IMR-90 (cell line): ENCODE data around the gene MS4A6A. TPM values are rescaled to one million over a fixed set of nuclear protein-coding genes. Genes with fewer than 3 reads are reported as not detected.

Experiments used
- ATAC-seq: fragments of 200-7000 bp; cut with Tn5 transposase; 2 replicates; pipeline ENCODE4 v1.9.1; 2020; ENCODE audit warnings: low read depth, mild to moderate bottlenecking, moderate library complexity
- BruUV-seq: library from RNA; stranded (reverse); fragments of 400-500 nt; replicated peaks from 2 replicates; lab custom pipeline; 2021; lab: Mats Ljungman, UMichigan
- CTCF ChIA-PET: fragments of 300-600 bp; formaldehyde crosslinking; extraction: SDS; loops from one replicate; lab custom pipeline; 2021; ENCODE audit warnings: antibody characterized with exemption; lab: Yijun Ruan, JAX
- POLR2A ChIA-PET: fragments of 300-600 bp; sonication (Branson Sonifier 250); formaldehyde crosslinking; loops from one replicate; lab custom pipeline; 2022; ENCODE audit warnings: antibody characterized with exemption; ENCODE audit not compliant: unreplicated experiment; lab: Charles Lee
- DNase-seq: peaks from one replicate; pipeline ENCODE4 v3.0.0; 2013
- H2AFZ ChIP-seq: replicated peaks from 2 replicates; pipeline ENCODE3; 2013; ENCODE audit warnings: low read length, mild to moderate bottlenecking; ENCODE audit not compliant: poor library complexity
- H2AK5ac ChIP-seq: 2 replicates; pipeline ENCODE4 v1.6.1; 2013; ENCODE audit warnings: low read depth, low read length, inconsistent platforms
- H2AK9ac ChIP-seq: replicated peaks from 2 replicates; pipeline ENCODE3; 2013; ENCODE audit warnings: mild to moderate bottlenecking, low read depth, low read length, moderate library complexity; ENCODE audit not compliant: poor library complexity
- H2BK120ac ChIP-seq: 2 replicates; pipeline ENCODE4 v1.6.1; 2013; ENCODE audit warnings: low read depth, low read length, inconsistent platforms
- H2BK15ac ChIP-seq: 3 replicates; pipeline ENCODE4 v1.6.1; 2013; ENCODE audit warnings: low read depth, low read length, inconsistent platforms
- H2BK20ac ChIP-seq: 2 replicates; pipeline ENCODE4 v1.6.1; 2013; ENCODE audit warnings: low read depth, mild to moderate bottlenecking, inconsistent platforms, low read length, moderate library complexity
- H2BK5ac ChIP-seq: 2 replicates; pipeline ENCODE4 v1.6.1; 2013; ENCODE audit warnings: mild to moderate bottlenecking, low read depth, low read length, inconsistent platforms; ENCODE audit not compliant: poor library complexity, severe bottlenecking
- H3K14ac ChIP-seq: replicated peaks from 2 replicates; pipeline ENCODE4 v1.6.1; 2013; ENCODE audit warnings: low read depth, low read length, inconsistent platforms
- H3K18ac ChIP-seq: 2 replicates; pipeline ENCODE4 v1.6.1; 2013; ENCODE audit warnings: low read depth, low read length, control low read depth
- H3K23ac ChIP-seq: 2 replicates; pipeline ENCODE4 v1.6.1; 2013; ENCODE audit warnings: low read depth, low read length, inconsistent platforms
- H3K27ac ChIP-seq: 2 replicates; pipeline ENCODE4 v1.5.1; 2013; ENCODE audit warnings: mild to moderate bottlenecking, control low read depth, low read length; ENCODE audit not compliant: insufficient read depth
- H3K27me3 ChIP-seq: 2 replicates; pipeline ENCODE4 v1.6.1; 2013; ENCODE audit warnings: low read length; ENCODE audit not compliant: control insufficient read depth, insufficient read depth
- H3K36me3 ChIP-seq: 2 replicates; pipeline ENCODE4 v1.6.1; 2013; ENCODE audit warnings: low read length, mixed read lengths; ENCODE audit not compliant: control insufficient read depth, insufficient read depth
- H3K4ac ChIP-seq: 2 replicates; pipeline ENCODE4 v1.6.1; 2013; ENCODE audit warnings: low read depth, low read length, inconsistent platforms
- H3K4me1 ChIP-seq: 2 replicates; pipeline ENCODE4 v1.6.1; 2013; ENCODE audit warnings: low read length, mixed read lengths; ENCODE audit not compliant: control insufficient read depth, insufficient read depth
- H3K4me2 ChIP-seq: 2 replicates; pipeline ENCODE4 v1.6.1; 2013; ENCODE audit warnings: low read depth, mild to moderate bottlenecking, control low read depth, low read length, moderate library complexity
- H3K4me3 ChIP-seq: 2 replicates; pipeline ENCODE4 v1.5.1; 2013; ENCODE audit warnings: low read depth, mild to moderate bottlenecking, control low read depth, low read length, moderate library complexity; ENCODE audit not compliant: insufficient read depth
- H3K56ac ChIP-seq: 2 replicates; pipeline ENCODE4 v1.6.1; 2013; ENCODE audit warnings: low read length, inconsistent platforms; ENCODE audit not compliant: insufficient read depth; ENCODE audit errors: extremely low read depth
- H3K79me1 ChIP-seq, 2 experiments: 2 replicates each; pipeline ENCODE4 v1.6.1; 2013; ENCODE audit warnings: low read length in 2 of 2, inconsistent platforms in 1 of 2, low read depth in 1 of 2
- H3K9ac ChIP-seq: 2 replicates; pipeline ENCODE4 v1.6.1; 2013; ENCODE audit warnings: low read depth, low read length, control low read depth
- H3K9me1 ChIP-seq: 2 replicates; pipeline ENCODE4 v1.6.1; 2013; ENCODE audit warnings: low read length, inconsistent platforms; ENCODE audit not compliant: insufficient read depth
- H3K9me3 ChIP-seq: 2 replicates; pipeline ENCODE4 v1.6.1; 2013; ENCODE audit warnings: low read length; ENCODE audit not compliant: control insufficient read depth, insufficient read depth
- H4K20me1 ChIP-seq: 2 replicates; pipeline ENCODE4 v1.6.1; 2013; ENCODE audit warnings: low read length, inconsistent platforms; ENCODE audit not compliant: insufficient read depth
- H4K5ac ChIP-seq: 2 replicates; pipeline ENCODE4 v1.6.1; 2013; ENCODE audit warnings: mild to moderate bottlenecking, low read depth, low read length, control low read depth
- H4K8ac ChIP-seq, 2 experiments: 2 replicates each; pipeline ENCODE4 v1.6.1; 2013; ENCODE audit warnings: low read depth in 2 of 2, low read length in 2 of 2, control low read depth in 1 of 2, inconsistent platforms in 1 of 2
- H4K91ac ChIP-seq: 2 replicates; pipeline ENCODE4 v1.6.1; 2013; ENCODE audit warnings: low read depth, low read length, inconsistent platforms; ENCODE audit not compliant: insufficient read depth
- BHLHE40 ChIP-seq: fragments of 150-350 bp; IDR thresholded peaks from 2 replicates; pipeline ENCODE4 v1.6.1; 2016; ENCODE audit warnings: mild to moderate bottlenecking, low read depth, low read length
- ELK1 ChIP-seq: fragments of 150-350 bp; IDR thresholded peaks from 2 replicates; pipeline ENCODE4 v1.6.1; 2016; ENCODE audit warnings: low read depth, mild to moderate bottlenecking, low read length, moderate library complexity, borderline replicate concordance
- FOS ChIP-seq: fragments of 150-350 bp; IDR thresholded peaks from 2 replicates; pipeline ENCODE4 v1.6.1; 2016; ENCODE audit warnings: low read depth, low read length
- MAFK ChIP-seq: IDR thresholded peaks from 2 replicates; pipeline ENCODE4 v1.6.1; 2012; ENCODE audit warnings: low read depth, low read length, improper control_type of control experiment
- MAZ ChIP-seq: IDR thresholded peaks from 2 replicates; pipeline ENCODE4 v1.6.1; 2012; ENCODE audit warnings: low read depth, mild to moderate bottlenecking, low read length, improper control_type of control experiment, moderate library complexity, borderline replicate concordance
- MXI1 ChIP-seq: IDR thresholded peaks from 2 replicates; pipeline ENCODE4 v1.6.1; 2012; ENCODE audit warnings: low read depth, mild to moderate bottlenecking, low read length, moderate library complexity, borderline replicate concordance
- NFE2L2 ChIP-seq: fragments of 150-350 bp; IDR thresholded peaks from 2 replicates; pipeline ENCODE4 v1.6.1; 2016; ENCODE audit warnings: low read depth, mild to moderate bottlenecking, low read length
- RAD21 ChIP-seq: IDR thresholded peaks from 2 replicates; pipeline ENCODE4 v1.6.1; 2012; ENCODE audit warnings: low read length, improper control_type of control experiment
- RCOR1 ChIP-seq: IDR thresholded peaks from 2 replicates; pipeline ENCODE4 v1.6.1; 2012; ENCODE audit warnings: mild to moderate bottlenecking, low read length, improper control_type of control experiment; ENCODE audit not compliant: insufficient replicate concordance
- RFX5 ChIP-seq: IDR thresholded peaks from 2 replicates; pipeline ENCODE4 v1.8.0; 2012; ENCODE audit warnings: low read depth, mild to moderate bottlenecking, low read length, moderate library complexity
- SMC3 ChIP-seq: fragments of 150-350 bp; IDR thresholded peaks from 2 replicates; pipeline ENCODE4 v1.6.1; 2016; ENCODE audit warnings: low read depth, mild to moderate bottlenecking, antibody characterized with exemption, low read length, moderate library complexity
- WGBS, 2 experiments: methylation state at CpG; one replicate each; pipeline versions ENCODE4 v1.1.5 to v1.1.7; 2013; ENCODE audit warnings: missing lambda C conversion rate in 2 of 2; ENCODE audit not compliant: insufficient read length in 1 of 2; ENCODE audit errors: extremely low coverage in 2 of 2; 5-methylcytosine and 5-hydroxymethylcytosine counted together
- dilution Hi-C: fragments of 300-500 bp; cut with HindIII; formaldehyde crosslinking; loops from one replicate; pipeline ENCODE4 v1.14.3; 2018; ENCODE audit warnings: low sequenced_read_pairs; ENCODE audit not compliant: unreplicated experiment
- in situ Hi-C: fragments of 300-500 bp; cut with MboI; formaldehyde crosslinking; loops from 3 replicates; pipeline ENCODE4 v1.14.3; 2019; ENCODE audit warnings: low sequenced_read_pairs, inconsistent platforms, mixed read lengths
- intact Hi-C: fragments of 100-400 bp; cut with micrococcal nuclease; formaldehyde crosslinking; loops from 2 replicates; pipeline ENCODE4 v1.10.0; 2022
- polyA plus RNA-seq, 3 experiments: library from polyadenylated mRNA; depleted of rRNA; stranded (reverse); fragments of >200 nt; gene quantifications; 2 replicates each; pipeline ENCODE4 v1.2.3, GENCODE V29; 2012; ENCODE audit warnings: low replicate concordance in 1 of 3
- total RNA-seq: library from RNA; depleted of rRNA; stranded (reverse); fragments of >200 nt; gene quantifications from 2 replicates; pipeline ENCODE4 v1.2.3, GENCODE V29; 2012
- TF ChIP-seq, protein P1 (sequence below): conservative IDR thresholded peaks from 2 replicates; pipeline ENCODE4 v1.5.1; 2012; ENCODE audit warnings: mild to moderate bottlenecking, low read depth, low read length, improper control_type of control experiment
- TF ChIP-seq, protein P2 (sequence below): fragments of 150-350 bp; IDR thresholded peaks from 2 replicates; pipeline ENCODE4 v1.6.1; 2017; ENCODE audit warnings: mild to moderate bottlenecking, antibody characterized with exemption, low read length, low read depth

The MS4A6A gene
- total and polyA plus RNA-seq, 2 of the 4 experiments (the other 2 are of a cell fraction) = not detected

GRCh38 chr11:60150279-60150678 is 32.6 kb downstream of the MS4A6A start:
- H4K8ac ChIP-seq = no peak overlapping the region
- no peak overlapping the region for H2BK20ac ChIP-seq
- no peak overlapping the region for H3K4ac ChIP-seq
- no peak overlapping the region for H4K5ac ChIP-seq
- TF ChIP-seq ELK1 (no peak), SMC3 (no peak), MAZ (no peak), BHLHE40 (no peak), MXI1 (no peak), FOS (no peak), RCOR1 (no peak), RAD21 (no peak), NFE2L2 (no peak), MAFK (no peak), RFX5 (no peak)
- TF ChIP-seq, protein P1, sequence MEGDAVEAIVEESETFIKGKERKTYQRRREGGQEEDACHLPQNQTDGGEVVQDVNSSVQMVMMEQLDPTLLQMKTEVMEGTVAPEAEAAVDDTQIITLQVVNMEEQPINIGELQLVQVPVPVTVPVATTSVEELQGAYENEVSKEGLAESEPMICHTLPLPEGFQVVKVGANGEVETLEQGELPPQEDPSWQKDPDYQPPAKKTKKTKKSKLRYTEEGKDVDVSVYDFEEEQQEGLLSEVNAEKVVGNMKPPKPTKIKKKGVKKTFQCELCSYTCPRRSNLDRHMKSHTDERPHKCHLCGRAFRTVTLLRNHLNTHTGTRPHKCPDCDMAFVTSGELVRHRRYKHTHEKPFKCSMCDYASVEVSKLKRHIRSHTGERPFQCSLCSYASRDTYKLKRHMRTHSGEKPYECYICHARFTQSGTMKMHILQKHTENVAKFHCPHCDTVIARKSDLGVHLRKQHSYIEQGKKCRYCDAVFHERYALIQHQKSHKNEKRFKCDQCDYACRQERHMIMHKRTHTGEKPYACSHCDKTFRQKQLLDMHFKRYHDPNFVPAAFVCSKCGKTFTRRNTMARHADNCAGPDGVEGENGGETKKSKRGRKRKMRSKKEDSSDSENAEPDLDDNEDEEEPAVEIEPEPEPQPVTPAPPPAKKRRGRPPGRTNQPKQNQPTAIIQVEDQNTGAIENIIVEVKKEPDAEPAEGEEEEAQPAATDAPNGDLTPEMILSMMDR = no peak
- TF ChIP-seq, protein P2, sequence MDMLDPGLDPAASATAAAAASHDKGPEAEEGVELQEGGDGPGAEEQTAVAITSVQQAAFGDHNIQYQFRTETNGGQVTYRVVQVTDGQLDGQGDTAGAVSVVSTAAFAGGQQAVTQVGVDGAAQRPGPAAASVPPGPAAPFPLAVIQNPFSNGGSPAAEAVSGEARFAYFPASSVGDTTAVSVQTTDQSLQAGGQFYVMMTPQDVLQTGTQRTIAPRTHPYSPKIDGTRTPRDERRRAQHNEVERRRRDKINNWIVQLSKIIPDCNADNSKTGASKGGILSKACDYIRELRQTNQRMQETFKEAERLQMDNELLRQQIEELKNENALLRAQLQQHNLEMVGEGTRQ = no peak
- in situ Hi-C loops (no loop called here), dilution Hi-C loops (no loop called here), intact Hi-C loops (no loop called here)
- no peaks in the 10 kb centered on the region for H3K79me1 ChIP-seq
- H3K9me3 ChIP-seq = peaks cover 2% of the 10 kb centered on the region
- no peaks in the 10 kb centered on the region for H4K20me1 ChIP-seq
- H3K27ac ChIP-seq = no peak overlapping the region
- H2BK5ac ChIP-seq = no peak overlapping the region
- H3K4me2 ChIP-seq = no peak overlapping the region
- H4K91ac ChIP-seq = no peak overlapping the region
- H3K36me3 ChIP-seq = no peaks in the 10 kb centered on the region
- H2AK5ac ChIP-seq = no peak overlapping the region
- no peak for DNase-seq
- POLR2A ChIA-PET = no interaction called here
- BruUV-seq = no TSS peak
- H2BK120ac ChIP-seq = no peak overlapping the region
- H3K14ac ChIP-seq = no peak overlapping the region
- CTCF ChIA-PET = no interaction called here
- H3K18ac ChIP-seq = no peak overlapping the region
- no peak overlapping the region for H3K9ac ChIP-seq
- ATAC-seq = no peak
- H3K4me3 ChIP-seq = no peak overlapping the region
- H3K4me1 ChIP-seq = no peaks in the 10 kb centered on the region
- H3K56ac ChIP-seq = no peak overlapping the region
- H3K23ac ChIP-seq = no peak overlapping the region
- no CpG with 5 or more reads among the region's 1 CpG for WGBS, 2 experiments
- no peak overlapping the region for H2BK15ac ChIP-seq
- no peak overlapping the region for H2AK9ac ChIP-seq
- H3K9me1 ChIP-seq = no peaks in the 10 kb centered on the region
- H3K27me3 ChIP-seq = no peaks in the 10 kb centered on the region
- no peak overlapping the region for H2AFZ ChIP-seq
